RWPE1 (cell line): ENCODE results near the gene PIK3AP1.

ENCODE experiments used
- CTCF ChIA-PET: fragments of 350-600 bp; sonication (Branson Sonifier 250); formaldehyde crosslinking; extraction: SDS; loops from one replicate; lab custom pipeline; 2021; lab: Yijun Ruan, JAX
- POLR2A ChIA-PET: fragments of 400-600 bp; formaldehyde crosslinking; extraction: SDS; loops from one replicate; lab custom pipeline; 2020; ENCODE audit warnings: antibody characterized with exemption; ENCODE audit not compliant: low non-redundant PET; lab: Yijun Ruan, JAX
- DNase-seq: peaks from one replicate; pipeline ENCODE4 v3.0.0; 2012; ENCODE audit warnings: low spot score
- H3K27ac ChIP-seq: fragments of 450-650 bp; 2 replicates; pipeline ENCODE4 v1.5.1; 2017
- TF ChIP-seq, protein P1 (sequence below): fragments of 450-650 bp; conservative IDR thresholded peaks from 2 replicates; pipeline ENCODE4 v1.5.1; 2017; ENCODE audit warnings: low read depth, mild to moderate bottlenecking

PIK3AP1 gene

GRCh38 chr10:96671211-96671890, 49.0 kb downstream of the PIK3AP1 start:
- DNase-seq: no peak
- POLR2A ChIA-PET: no interaction called here
- TF ChIP-seq, protein P1, sequence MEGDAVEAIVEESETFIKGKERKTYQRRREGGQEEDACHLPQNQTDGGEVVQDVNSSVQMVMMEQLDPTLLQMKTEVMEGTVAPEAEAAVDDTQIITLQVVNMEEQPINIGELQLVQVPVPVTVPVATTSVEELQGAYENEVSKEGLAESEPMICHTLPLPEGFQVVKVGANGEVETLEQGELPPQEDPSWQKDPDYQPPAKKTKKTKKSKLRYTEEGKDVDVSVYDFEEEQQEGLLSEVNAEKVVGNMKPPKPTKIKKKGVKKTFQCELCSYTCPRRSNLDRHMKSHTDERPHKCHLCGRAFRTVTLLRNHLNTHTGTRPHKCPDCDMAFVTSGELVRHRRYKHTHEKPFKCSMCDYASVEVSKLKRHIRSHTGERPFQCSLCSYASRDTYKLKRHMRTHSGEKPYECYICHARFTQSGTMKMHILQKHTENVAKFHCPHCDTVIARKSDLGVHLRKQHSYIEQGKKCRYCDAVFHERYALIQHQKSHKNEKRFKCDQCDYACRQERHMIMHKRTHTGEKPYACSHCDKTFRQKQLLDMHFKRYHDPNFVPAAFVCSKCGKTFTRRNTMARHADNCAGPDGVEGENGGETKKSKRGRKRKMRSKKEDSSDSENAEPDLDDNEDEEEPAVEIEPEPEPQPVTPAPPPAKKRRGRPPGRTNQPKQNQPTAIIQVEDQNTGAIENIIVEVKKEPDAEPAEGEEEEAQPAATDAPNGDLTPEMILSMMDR: no peak
- CTCF ChIA-PET: no interaction called here
- no peak overlapping the region for H3K27ac ChIP-seq

DNA sequence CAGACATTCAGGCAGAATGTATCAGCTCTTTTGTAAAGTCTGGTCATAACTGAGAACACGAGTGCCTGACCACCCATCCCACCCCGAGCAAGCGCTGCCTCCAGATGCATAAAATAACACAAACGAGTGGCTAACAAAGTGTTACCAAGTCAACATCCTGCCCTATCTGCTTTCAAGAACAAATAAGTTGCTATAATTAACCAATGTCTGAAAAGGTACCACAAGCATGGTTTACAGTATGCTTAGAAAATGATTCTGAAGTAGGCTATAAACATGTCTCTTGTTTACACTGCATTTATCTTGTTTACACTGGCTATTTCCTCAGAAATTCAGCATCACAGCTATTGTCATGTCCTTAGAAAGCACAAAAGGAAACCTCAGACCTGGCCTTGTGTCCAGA, 49.5 kb downstream of the PIK3AP1 start:
- CTCF ChIA-PET: no interaction called here
- no peak overlapping the region for H3K27ac ChIP-seq
- TF ChIP-seq, protein P1: no peak
- DNase-seq: no peak
- POLR2A ChIA-PET: no interaction called here

GRCh38 chr10:96667401-96667800, 52.9 kb downstream of the PIK3AP1 start:
- ChIA-PET CTCF (no interaction called here), POLR2A (no interaction called here)
- DNase-seq: no peak
- H3K27ac ChIP-seq: no peak overlapping the region
- TF ChIP-seq, protein P1: no peak

GRCh38 chr10:96666741-96667140, 53.6 kb downstream of the PIK3AP1 start:
- TF ChIP-seq, protein P1: no peak
- H3K27ac ChIP-seq: no peak overlapping the region
- ChIA-PET CTCF (no interaction called here), POLR2A (no interaction called here)
- DNase-seq: no peak

DNA sequence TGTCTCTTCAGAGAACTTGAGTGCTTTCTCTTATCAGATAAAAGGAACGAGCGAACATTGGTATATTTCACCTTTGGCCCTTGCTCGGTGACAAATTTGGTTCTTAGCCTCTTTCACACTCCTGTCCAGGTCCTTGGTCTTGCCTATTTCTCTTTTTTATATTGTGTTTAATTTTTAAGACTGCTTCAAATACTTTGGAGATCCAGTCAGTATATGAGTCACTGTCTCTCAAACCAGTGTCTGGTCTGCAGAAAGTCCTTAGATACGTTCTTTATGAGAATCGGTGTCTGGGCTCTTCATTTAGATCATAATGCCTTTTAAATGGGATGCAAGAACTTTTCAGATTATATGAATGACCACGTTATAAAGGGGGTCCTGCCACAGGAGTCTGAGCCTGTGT, 55.0 kb downstream of the PIK3AP1 start:
- TF ChIP-seq, protein P1: no peak
- H3K27ac ChIP-seq: no peak overlapping the region
- DNase-seq: no peak
- CTCF ChIA-PET: no interaction called here
- POLR2A ChIA-PET: no interaction called here

DNA sequence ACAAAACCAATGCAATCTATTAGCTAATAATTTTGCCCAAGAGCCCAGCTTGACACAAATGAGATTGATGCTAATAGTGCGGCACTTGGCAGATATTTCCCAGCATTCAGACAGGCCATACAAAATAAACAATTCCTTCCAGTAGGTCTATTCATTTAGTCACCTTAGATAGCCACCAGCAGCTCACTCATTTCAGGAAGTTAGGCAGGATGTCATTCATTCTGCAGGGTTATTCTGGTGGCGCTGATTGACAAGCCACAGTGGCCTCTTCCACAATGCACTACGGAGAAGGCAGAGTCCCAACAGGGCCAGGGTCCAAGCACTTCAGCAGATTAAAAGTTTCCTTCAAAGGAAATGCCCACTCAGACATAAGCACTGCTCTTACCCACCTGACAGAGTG, 55.8 kb downstream of the PIK3AP1 start:
- CTCF ChIA-PET: interaction anchor here (1.3 kb wide), 1 partner anchor 24 kb away, joined by 4 read pairs; no protein-coding TSS in a partner anchor
- POLR2A ChIA-PET: no interaction called here
- no peak for DNase-seq
- no peak overlapping the region for H3K27ac ChIP-seq
- TF ChIP-seq, protein P1: no peak
